ENCODE results near the gene LIPC. TPM values are rescaled to one million over a fixed set of nuclear protein-coding genes. Genes with fewer than 3 reads are reported as not detected.

Gene LIPC
- total RNA-seq, 1 experiment from 2014 or later: not detected

- ChIA-PET RAD21 (ENCODE audit: low non-redundant PET in 1 of 2, low total read pairs in 2 of 2, uncharacterized antibody in 2 of 2, unreplicated experiment in 2 of 2) (no interaction called here), CTCF (no interaction called here)
- ATAC-seq: no peak
Observed at GRCh38 chr15:58559904-58560588, 128.3 kb downstream of the LIPC start.

More at GRCh38 chr15:58559904-58560588, 128.3 kb downstream of the LIPC start:
- Histone ChIP-seq H3K9me2 (ENCODE audit: insufficient read depth) (no peaks in the 10 kb centered on the region), H3K4me2 (ENCODE audit: low read length) (no peak overlapping the region), H3K27ac (ENCODE audit: low read depth, low read length) (no peak overlapping the region), H3K4me1 (ENCODE audit: control insufficient read depth in 1 of 2, insufficient read depth in 2 of 2, low read length in 2 of 2) (no peaks in the 10 kb centered on the region), H2AFZ (ENCODE audit: low read depth, low read length, poor library complexity, severe bottlenecking) (no peak overlapping the region), H3K79me2 (ENCODE audit: insufficient read depth, low read length) (no peaks in the 10 kb centered on the region), H4K20me1 (ENCODE audit: insufficient read depth) (no peaks in the 10 kb centered on the region), H3K4me3 (replicated peaks in 1 of 2; ENCODE audit: low read depth in 1 of 2, low read length in 2 of 2) (no peak overlapping the region), H3K9me3 (ENCODE audit: control insufficient read depth in 1 of 2, insufficient read depth in 1 of 2, low read depth in 1 of 2, low read length in 2 of 2) (no peaks in the 10 kb centered on the region), H3K9ac (ENCODE audit: low read length) (no peak overlapping the region), H3K36me3 (ENCODE audit: control insufficient read depth in 1 of 2, insufficient read depth in 2 of 2, low read length in 2 of 2) (no peaks in the 10 kb centered on the region), H3K27me3 (ENCODE audit: insufficient read depth, low read length) (no peaks in the 10 kb centered on the region)
- TF ChIP-seq FOSL1 (IDR thresholded peaks at IDR 0.05; ENCODE audit: low read depth) (no peak), SRF (IDR thresholded peaks at IDR 0.05; ENCODE audit: low read depth) (no peak), EGR1 (IDR thresholded peaks at IDR 0.05; ENCODE audit: low read depth) (no peak), ELF1 (IDR thresholded peaks at IDR 0.05; ENCODE audit: borderline replicate concordance, low read depth) (no peak), SIN3A (IDR thresholded peaks at IDR 0.05; ENCODE audit: low read depth) (no peak), CBX3 (IDR thresholded peaks at IDR 0.05; ENCODE audit: low read depth) (no peak), POLR2A (IDR thresholded peaks at IDR 0.05; ENCODE audit: borderline replicate concordance, extremely low read depth, insufficient read depth, insufficient read length) (no peak), ZBTB33 (IDR thresholded peaks at IDR 0.05; ENCODE audit: extremely low read depth, insufficient replicate concordance, low read length) (no peak), ATF3 (IDR thresholded peaks at IDR 0.05) (no peak), TCF7L2 (IDR thresholded peaks at IDR 0.05; ENCODE audit: borderline replicate concordance, extremely low read depth, insufficient read depth, insufficient read length) (no peak), EZH2phosphoT487 (IDR thresholded peaks at IDR 0.05; ENCODE audit: borderline replicate concordance) (no peak), YY1 (IDR thresholded peaks at IDR 0.05; ENCODE audit: extremely low read depth, insufficient replicate concordance, low read depth, low read length) (no peak), RAD21 (IDR thresholded peaks at IDR 0.05; ENCODE audit: low read depth) (no peak), EZH2 (IDR thresholded peaks at IDR 0.05) (no peak), JUND (IDR thresholded peaks at IDR 0.05) (no peak)
- TF ChIP-seq, protein P1, sequence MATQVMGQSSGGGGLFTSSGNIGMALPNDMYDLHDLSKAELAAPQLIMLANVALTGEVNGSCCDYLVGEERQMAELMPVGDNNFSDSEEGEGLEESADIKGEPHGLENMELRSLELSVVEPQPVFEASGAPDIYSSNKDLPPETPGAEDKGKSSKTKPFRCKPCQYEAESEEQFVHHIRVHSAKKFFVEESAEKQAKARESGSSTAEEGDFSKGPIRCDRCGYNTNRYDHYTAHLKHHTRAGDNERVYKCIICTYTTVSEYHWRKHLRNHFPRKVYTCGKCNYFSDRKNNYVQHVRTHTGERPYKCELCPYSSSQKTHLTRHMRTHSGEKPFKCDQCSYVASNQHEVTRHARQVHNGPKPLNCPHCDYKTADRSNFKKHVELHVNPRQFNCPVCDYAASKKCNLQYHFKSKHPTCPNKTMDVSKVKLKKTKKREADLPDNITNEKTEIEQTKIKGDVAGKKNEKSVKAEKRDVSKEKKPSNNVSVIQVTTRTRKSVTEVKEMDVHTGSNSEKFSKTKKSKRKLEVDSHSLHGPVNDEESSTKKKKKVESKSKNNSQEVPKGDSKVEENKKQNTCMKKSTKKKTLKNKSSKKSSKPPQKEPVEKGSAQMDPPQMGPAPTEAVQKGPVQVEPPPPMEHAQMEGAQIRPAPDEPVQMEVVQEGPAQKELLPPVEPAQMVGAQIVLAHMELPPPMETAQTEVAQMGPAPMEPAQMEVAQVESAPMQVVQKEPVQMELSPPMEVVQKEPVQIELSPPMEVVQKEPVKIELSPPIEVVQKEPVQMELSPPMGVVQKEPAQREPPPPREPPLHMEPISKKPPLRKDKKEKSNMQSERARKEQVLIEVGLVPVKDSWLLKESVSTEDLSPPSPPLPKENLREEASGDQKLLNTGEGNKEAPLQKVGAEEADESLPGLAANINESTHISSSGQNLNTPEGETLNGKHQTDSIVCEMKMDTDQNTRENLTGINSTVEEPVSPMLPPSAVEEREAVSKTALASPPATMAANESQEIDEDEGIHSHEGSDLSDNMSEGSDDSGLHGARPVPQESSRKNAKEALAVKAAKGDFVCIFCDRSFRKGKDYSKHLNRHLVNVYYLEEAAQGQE (IDR thresholded peaks at IDR 0.05; ENCODE audit: low read depth): no peak
- TF ChIP-seq, protein P2, sequence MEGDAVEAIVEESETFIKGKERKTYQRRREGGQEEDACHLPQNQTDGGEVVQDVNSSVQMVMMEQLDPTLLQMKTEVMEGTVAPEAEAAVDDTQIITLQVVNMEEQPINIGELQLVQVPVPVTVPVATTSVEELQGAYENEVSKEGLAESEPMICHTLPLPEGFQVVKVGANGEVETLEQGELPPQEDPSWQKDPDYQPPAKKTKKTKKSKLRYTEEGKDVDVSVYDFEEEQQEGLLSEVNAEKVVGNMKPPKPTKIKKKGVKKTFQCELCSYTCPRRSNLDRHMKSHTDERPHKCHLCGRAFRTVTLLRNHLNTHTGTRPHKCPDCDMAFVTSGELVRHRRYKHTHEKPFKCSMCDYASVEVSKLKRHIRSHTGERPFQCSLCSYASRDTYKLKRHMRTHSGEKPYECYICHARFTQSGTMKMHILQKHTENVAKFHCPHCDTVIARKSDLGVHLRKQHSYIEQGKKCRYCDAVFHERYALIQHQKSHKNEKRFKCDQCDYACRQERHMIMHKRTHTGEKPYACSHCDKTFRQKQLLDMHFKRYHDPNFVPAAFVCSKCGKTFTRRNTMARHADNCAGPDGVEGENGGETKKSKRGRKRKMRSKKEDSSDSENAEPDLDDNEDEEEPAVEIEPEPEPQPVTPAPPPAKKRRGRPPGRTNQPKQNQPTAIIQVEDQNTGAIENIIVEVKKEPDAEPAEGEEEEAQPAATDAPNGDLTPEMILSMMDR (IDR thresholded peaks at IDR 0.05 in 2 of 3, conservative IDR thresholded peaks at IDR 0.05 in 1 of 3; ENCODE audit: borderline replicate concordance in 1 of 3, insufficient read depth in 1 of 3, low read depth in 2 of 3, low read length in 2 of 3): no peak
- no TSS peak for BruUV-seq (replicated peaks)
- DNase-seq (ENCODE audit: low read depth, low spot score): no peak
- intact Hi-C loops (cut with micrococcal nuclease): no loop called here
- POLR2A ChIA-PET: interaction anchor here (0.6 kb wide), 1 partner anchor 200 kb away, joined by 3 read pairs; no protein-coding TSS in a partner anchor
